Liver (tissue), 9 donors: ENCODE measurements around the gene RASSF6. TPM values are rescaled to one million over a fixed set of nuclear protein-coding genes. Genes with fewer than 3 reads are reported as not detected.

Source experiments
- DNase-seq: peaks from one replicate; pipeline ENCODE4 v3.0.0-alpha.2; 2017; ENCODE audit warnings: low spot score
- H3K27ac ChIP-seq, 2 donors: one replicate each; pipeline ENCODE4 v1.7.0; 2013; ENCODE audit warnings: inconsistent platforms in 2 of 2, low read length in 2 of 2, control low read depth in 1 of 2, low read depth in 1 of 2, mild to moderate bottlenecking in 1 of 2
- H3K27me3 ChIP-seq, 4 donors: one replicate each; pipeline versions ENCODE4 v1.6.1 to v1.7.0; 2013; ENCODE audit warnings: low read length in 3 of 4, inconsistent platforms in 1 of 4, mild to moderate bottlenecking in 1 of 4, moderate library complexity in 1 of 4; ENCODE audit not compliant: control insufficient read depth in 4 of 4, insufficient read depth in 4 of 4
- H3K36me3 ChIP-seq, 4 donors: one replicate each; pipeline versions ENCODE4 v1.6.1 to v1.7.0; 2013; ENCODE audit warnings: low read length in 3 of 4, mild to moderate bottlenecking in 3 of 4, low read depth in 1 of 4, moderate library complexity in 1 of 4; ENCODE audit not compliant: control insufficient read depth in 4 of 4, insufficient read depth in 3 of 4
- H3K4me1 ChIP-seq, 4 donors: one replicate each; pipeline versions ENCODE4 v1.6.1 to v1.7.0; 2013; ENCODE audit warnings: low read length in 3 of 4, mild to moderate bottlenecking in 3 of 4, moderate library complexity in 1 of 4; ENCODE audit not compliant: control insufficient read depth in 4 of 4, insufficient read depth in 4 of 4
- H3K4me3 ChIP-seq, 3 donors: one replicate each; pipeline versions ENCODE4 v1.6.1 to v1.7.0; 2013; ENCODE audit warnings: low read length in 3 of 3, control low read depth in 1 of 3, low read depth in 1 of 3, mild to moderate bottlenecking in 1 of 3
- H3K9ac ChIP-seq, 2 donors: one replicate each; pipeline ENCODE4 v1.7.0; 2013; ENCODE audit warnings: low read length in 2 of 2, mild to moderate bottlenecking in 2 of 2, moderate library complexity in 2 of 2, control low read depth in 1 of 2, low read depth in 1 of 2
- H3K9me3 ChIP-seq, 4 donors: one replicate each; pipeline versions ENCODE4 v1.6.1 to v1.7.0; 2013; ENCODE audit warnings: low read length in 3 of 4; ENCODE audit not compliant: control insufficient read depth in 4 of 4
- ATF3 ChIP-seq: IDR thresholded peaks from 2 replicates; pipeline ENCODE4 v1.6.1; 2016; ENCODE audit warnings: antibody characterized with exemption
- CTCF ChIP-seq: fragments of 150-350 bp; IDR thresholded peaks from 2 replicates; pipeline ENCODE4 v1.5.1; 2017; ENCODE audit warnings: improper control_type of control experiment, low read depth, low read length; ENCODE audit not compliant: missing input control
- FOXA1 ChIP-seq: IDR thresholded peaks from 2 replicates; pipeline ENCODE4 v1.6.1; 2016; ENCODE audit warnings: antibody characterized with exemption
- FOXA2 ChIP-seq: IDR thresholded peaks from 2 replicates; pipeline ENCODE4 v1.6.1; 2016; ENCODE audit warnings: antibody characterized with exemption
- HNF4A ChIP-seq, 2 donors: conservative IDR thresholded peaks; 2 replicates each; pipeline ENCODE4 v1.6.1; 2016; ENCODE audit warnings: antibody characterized with exemption in 2 of 2, mild to moderate bottlenecking in 2 of 2
- HNF4G ChIP-seq: IDR thresholded peaks from 2 replicates; pipeline ENCODE4 v1.6.1; 2016; ENCODE audit warnings: antibody characterized with exemption
- NR2F2 ChIP-seq: IDR thresholded peaks from 2 replicates; pipeline ENCODE4 v1.6.1; 2016; ENCODE audit warnings: antibody characterized with exemption
- RAD21 ChIP-seq, 2 donors: IDR thresholded peaks; 2 replicates each; pipeline ENCODE4 v1.6.1; 2016; ENCODE audit warnings: antibody characterized with exemption in 2 of 2, mild to moderate bottlenecking in 2 of 2
- REST ChIP-seq: IDR thresholded peaks from 2 replicates; pipeline ENCODE4 v1.6.1; 2016; ENCODE audit warnings: antibody characterized with exemption, mild to moderate bottlenecking
- RXRA ChIP-seq, 2 donors: IDR thresholded peaks; 2 replicates each; pipeline ENCODE4 v1.6.1; 2017 to 2018; ENCODE audit warnings: antibody characterized with exemption in 2 of 2, mild to moderate bottlenecking in 1 of 2
- SP1 ChIP-seq: IDR thresholded peaks from 2 replicates; pipeline ENCODE4 v1.6.1; 2018; ENCODE audit warnings: antibody characterized with exemption, mild to moderate bottlenecking
- TAF1 ChIP-seq: conservative IDR thresholded peaks from 2 replicates; pipeline ENCODE4 v1.6.1; 2016; ENCODE audit warnings: antibody characterized with exemption, mild to moderate bottlenecking
- YY1 ChIP-seq: IDR thresholded peaks from 2 replicates; pipeline ENCODE4 v1.6.1; 2016; ENCODE audit warnings: antibody characterized with exemption, mild to moderate bottlenecking
- WGBS: extraction: QIAGEN DNeasy Blood & Tissue Kit; methylation state at CpG from one replicate; pipeline ENCODE4 v1.1.7; 2013; 5-methylcytosine and 5-hydroxymethylcytosine counted together
- polyA plus RNA-seq, 2 donors: library from polyadenylated mRNA; stranded (reverse) in 1 of 2; unstranded in 1 of 2; fragments of 200-250 nt in 1 of 2; fragments of >200 nt in 1 of 2; fragmentation: Nextera tagmentation in 1 of 2; extraction: Ambion mirVana in 1 of 2; gene quantifications; one replicate each; pipeline versions ENCODE4 v1.2.1 to v1.2.3, GENCODE V29; 2013 to 2015
- total RNA-seq, 2 donors: library from RNA; depleted of rRNA; stranded (reverse); fragments of >200 nt; gene quantifications; one replicate each; pipeline ENCODE4 v1.2.3, GENCODE V29; 2014
- TF ChIP-seq, protein P1 (sequence below): IDR thresholded peaks from 2 replicates; pipeline ENCODE4 v1.6.1; 2016; ENCODE audit warnings: antibody characterized with exemption
- TF ChIP-seq, protein P2 (sequence below): IDR thresholded peaks from 2 replicates; pipeline ENCODE4 v1.6.1; 2016; ENCODE audit warnings: antibody characterized with exemption
- donor health status: healthy.
- donor health status: healthy.
- donor health status: healthy.
- donor health status: healthy.
- donor health status: healthy.

The RASSF6 gene
- total and polyA plus RNA-seq, 4 donors = 0.08 to 0.38 (median 0.12) TPM

GRCh38 chr4:73663576-73663975 lies 43.3 kb upstream of the RASSF6 start:
- no peak overlapping the region for H3K4me3 ChIP-seq
- TF ChIP-seq, protein P1, sequence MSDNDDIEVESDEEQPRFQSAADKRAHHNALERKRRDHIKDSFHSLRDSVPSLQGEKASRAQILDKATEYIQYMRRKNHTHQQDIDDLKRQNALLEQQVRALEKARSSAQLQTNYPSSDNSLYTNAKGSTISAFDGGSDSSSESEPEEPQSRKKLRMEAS = no peak
- no peak for TF ChIP-seq SP1
- no peak for TF ChIP-seq HNF4G
- no peak for TF ChIP-seq TAF1
- no peak for TF ChIP-seq CTCF
- no peak for TF ChIP-seq RAD21 (IDR thresholded peaks at IDR 0.05)
- TF ChIP-seq, protein P2, sequence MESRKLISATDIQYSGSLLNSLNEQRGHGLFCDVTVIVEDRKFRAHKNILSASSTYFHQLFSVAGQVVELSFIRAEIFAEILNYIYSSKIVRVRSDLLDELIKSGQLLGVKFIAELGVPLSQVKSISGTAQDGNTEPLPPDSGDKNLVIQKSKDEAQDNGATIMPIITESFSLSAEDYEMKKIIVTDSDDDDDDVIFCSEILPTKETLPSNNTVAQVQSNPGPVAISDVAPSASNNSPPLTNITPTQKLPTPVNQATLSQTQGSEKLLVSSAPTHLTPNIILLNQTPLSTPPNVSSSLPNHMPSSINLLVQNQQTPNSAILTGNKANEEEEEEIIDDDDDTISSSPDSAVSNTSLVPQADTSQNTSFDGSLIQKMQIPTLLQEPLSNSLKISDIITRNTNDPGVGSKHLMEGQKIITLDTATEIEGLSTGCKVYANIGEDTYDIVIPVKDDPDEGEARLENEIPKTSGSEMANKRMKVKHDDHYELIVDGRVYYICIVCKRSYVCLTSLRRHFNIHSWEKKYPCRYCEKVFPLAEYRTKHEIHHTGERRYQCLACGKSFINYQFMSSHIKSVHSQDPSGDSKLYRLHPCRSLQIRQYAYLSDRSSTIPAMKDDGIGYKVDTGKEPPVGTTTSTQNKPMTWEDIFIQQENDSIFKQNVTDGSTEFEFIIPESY = no peak
- TF ChIP-seq NR2F2 = no peak
- no peak for TF ChIP-seq HNF4A (conservative IDR thresholded peaks at IDR 0.05)
- TF ChIP-seq YY1 = no peak
- TF ChIP-seq FOXA1 = no peak
- no peak for TF ChIP-seq FOXA2
- TF ChIP-seq REST = no peak
- TF ChIP-seq ATF3 = no peak

DNA sequence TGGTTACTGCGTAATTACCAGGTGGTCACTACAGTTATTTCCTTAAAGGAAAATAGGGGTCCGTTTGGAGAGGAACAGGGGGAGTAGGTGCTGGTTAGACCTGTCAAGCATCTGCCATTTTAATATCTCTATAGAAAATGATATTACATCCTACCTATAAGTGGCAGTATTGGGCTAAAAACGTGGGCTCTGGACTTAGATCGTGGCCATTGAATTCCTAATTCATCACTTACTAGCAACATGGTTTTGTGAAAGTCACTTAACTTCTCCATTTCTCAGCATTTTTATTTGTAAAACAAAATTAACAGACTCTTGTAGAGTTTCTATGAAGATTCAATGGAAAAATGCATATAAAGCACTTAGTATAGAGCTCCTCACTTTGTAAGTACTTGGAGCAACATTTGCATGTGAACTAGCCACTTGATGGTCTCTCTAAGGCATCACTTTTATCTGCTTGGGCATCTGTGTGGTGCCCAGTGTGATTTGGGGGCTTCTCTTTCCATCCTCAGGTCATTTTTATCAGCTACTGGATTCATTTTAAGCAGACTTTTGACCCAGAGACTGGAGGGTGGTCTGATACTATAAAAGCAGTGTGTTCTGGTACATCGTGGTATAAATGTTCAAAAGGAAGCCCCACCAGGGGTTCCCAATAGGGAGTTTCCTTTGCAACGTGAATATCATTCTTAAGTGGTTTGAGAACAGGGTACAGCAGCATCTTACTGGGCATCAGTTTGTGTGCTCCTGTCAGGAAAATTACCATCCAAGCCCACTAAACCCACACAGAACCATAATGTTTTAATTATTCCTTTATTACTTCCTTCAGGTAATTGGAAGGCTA lies 42.7 kb upstream of the RASSF6 start:
- no peaks in the 10 kb centered on the region for H3K4me1 ChIP-seq
- H3K9me3 ChIP-seq = no peaks in the 10 kb centered on the region
- H3K4me3 ChIP-seq = no peak overlapping the region
- H3K9ac ChIP-seq = no peak overlapping the region
- TF ChIP-seq RAD21 (IDR thresholded peaks at IDR 0.05) = peak; percentile 80 to 86
- no peak for TF ChIP-seq RXRA (IDR thresholded peaks at IDR 0.05)
- peak; percentile 33 for TF ChIP-seq CTCF
- H3K36me3 ChIP-seq = no peaks in the 10 kb centered on the region
- 35% methylated on average over 6 of the region's 6 CpGs for WGBS
- H3K27me3 ChIP-seq = peaks cover 0 to 3% (median 0%) of the 10 kb centered on the region in 4 donors
- no peak overlapping the region for H3K27ac ChIP-seq
- no peak for DNase-seq

More at GRCh38 chr4:73663576-73663975, 43.3 kb upstream of the RASSF6 start:
- Histone ChIP-seq H3K4me1 (no peaks in the 10 kb centered on the region), H3K9me3 (no peaks in the 10 kb centered on the region), H3K9ac (no peak overlapping the region), H3K27ac (no peak overlapping the region), H3K27me3 (peaks cover 0 to 3% (median 0%) of the 10 kb centered on the region in 4 donors), H3K36me3 (no peaks in the 10 kb centered on the region)
- DNase-seq = no peak
